ENCODE measurements around the gene EEIG1.

Gene EEIG1

GRCh38 chr9:127987103-127987614 is 6.4 kb upstream of the EEIG1 start:
- TF ChIP-seq POLR2A (IDR thresholded peaks at IDR 0.05; ENCODE audit: low read length) (no peak), GATA1 (IDR thresholded peaks at IDR 0.05; ENCODE audit: low read depth, low read length) (no peak)
- DNase-seq: no peak

DNA sequence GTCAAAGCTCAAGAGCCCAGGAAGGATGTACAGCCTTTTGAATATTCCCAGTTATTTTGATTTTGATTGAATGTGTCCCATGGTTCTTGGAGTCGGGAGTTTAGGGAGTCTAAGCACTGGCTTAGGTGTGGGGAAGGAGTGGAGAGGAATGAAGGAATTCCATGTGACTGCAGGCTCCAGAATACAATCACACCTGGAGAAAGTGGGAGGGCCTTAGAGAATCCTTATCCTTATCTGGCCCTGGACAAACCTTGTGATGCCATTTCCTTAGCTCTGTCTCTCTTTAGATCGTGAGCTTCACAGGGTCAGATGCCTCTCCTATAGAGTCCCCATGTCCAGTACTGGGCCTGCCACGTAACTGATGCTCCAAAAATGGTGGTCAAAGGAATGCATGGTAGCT is 4.2 kb upstream of the EEIG1 start:
- DNase-seq: no peak
- no peak for TF ChIP-seq POLR2A (IDR thresholded peaks at IDR 0.05; ENCODE audit: low read length)
- no peak for TF ChIP-seq GATA1 (IDR thresholded peaks at IDR 0.05; ENCODE audit: low read depth, low read length)

- TF ChIP-seq GATA1 (IDR thresholded peaks at IDR 0.05; ENCODE audit: low read depth, low read length) (no peak), POLR2A (IDR thresholded peaks at IDR 0.05; ENCODE audit: low read length) (no peak)
- no peak for DNase-seq
Measured at GRCh38 chr9:127983847-127984289, 3.1 kb upstream of the EEIG1 start.

GRCh38 chr9:127982912-127983311 is 2.1 kb upstream of the EEIG1 start:
- DNase-seq: peak; percentile 21 to 29
- TF ChIP-seq POLR2A (IDR thresholded peaks at IDR 0.05; ENCODE audit: low read length) (no peak), GATA1 (IDR thresholded peaks at IDR 0.05; ENCODE audit: low read depth, low read length) (no peak)

DNA sequence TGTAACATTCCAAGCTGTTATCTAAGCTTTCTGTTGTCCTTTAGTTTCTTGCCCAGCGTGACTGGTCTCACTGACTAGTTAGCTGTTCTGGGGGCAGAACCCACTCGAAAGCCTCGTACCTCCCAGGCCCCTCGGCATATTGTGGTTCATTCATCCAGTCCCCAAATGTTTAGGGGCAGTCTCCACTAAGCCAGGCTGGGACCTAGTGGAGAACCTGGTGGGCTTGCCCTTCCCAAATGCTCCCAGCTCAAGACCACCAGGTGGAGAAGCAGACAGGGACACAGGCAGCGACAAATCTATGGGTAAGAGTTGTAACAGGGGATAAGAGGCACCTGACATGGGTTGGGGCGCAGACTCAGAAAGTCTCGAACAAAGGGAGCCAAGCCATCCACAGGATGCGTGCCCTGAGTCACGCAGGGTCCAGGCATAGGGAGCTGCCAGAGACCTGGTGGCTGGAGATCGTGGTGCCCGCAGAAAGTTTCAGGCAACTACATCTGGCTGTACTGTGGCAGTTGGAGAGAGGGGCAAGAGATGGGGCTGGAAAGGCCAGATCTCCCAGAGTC is 851 bp upstream of the EEIG1 start:
- TF ChIP-seq POLR2A (IDR thresholded peaks at IDR 0.05; ENCODE audit: low read length) (no peak), GATA1 (IDR thresholded peaks at IDR 0.05; ENCODE audit: low read depth, low read length) (no peak)
- no peak for DNase-seq

- TF ChIP-seq GATA1 (IDR thresholded peaks at IDR 0.05; ENCODE audit: low read depth, low read length) (no peak), POLR2A (IDR thresholded peaks at IDR 0.05; ENCODE audit: low read length) (no peak)
- peak; percentile 60 to 75 for DNase-seq
Measured at GRCh38 chr9:127980060-127980705, 606 bp downstream of the EEIG1 start.

GRCh38 chr9:127979333-127980059 is 1.3 kb downstream of the EEIG1 start:
- peak; percentile 64 to 74 for DNase-seq
- TF ChIP-seq GATA1 (IDR thresholded peaks at IDR 0.05; ENCODE audit: low read depth, low read length) (no peak), POLR2A (IDR thresholded peaks at IDR 0.05; ENCODE audit: low read length) (no peak)

- no peak for TF ChIP-seq GATA1 (IDR thresholded peaks at IDR 0.05; ENCODE audit: low read depth, low read length)
- no peak for TF ChIP-seq POLR2A (IDR thresholded peaks at IDR 0.05; ENCODE audit: low read length)
- no peak for DNase-seq
Measured at GRCh38 chr9:127979015-127979332, 1.8 kb downstream of the EEIG1 start.

DNA sequence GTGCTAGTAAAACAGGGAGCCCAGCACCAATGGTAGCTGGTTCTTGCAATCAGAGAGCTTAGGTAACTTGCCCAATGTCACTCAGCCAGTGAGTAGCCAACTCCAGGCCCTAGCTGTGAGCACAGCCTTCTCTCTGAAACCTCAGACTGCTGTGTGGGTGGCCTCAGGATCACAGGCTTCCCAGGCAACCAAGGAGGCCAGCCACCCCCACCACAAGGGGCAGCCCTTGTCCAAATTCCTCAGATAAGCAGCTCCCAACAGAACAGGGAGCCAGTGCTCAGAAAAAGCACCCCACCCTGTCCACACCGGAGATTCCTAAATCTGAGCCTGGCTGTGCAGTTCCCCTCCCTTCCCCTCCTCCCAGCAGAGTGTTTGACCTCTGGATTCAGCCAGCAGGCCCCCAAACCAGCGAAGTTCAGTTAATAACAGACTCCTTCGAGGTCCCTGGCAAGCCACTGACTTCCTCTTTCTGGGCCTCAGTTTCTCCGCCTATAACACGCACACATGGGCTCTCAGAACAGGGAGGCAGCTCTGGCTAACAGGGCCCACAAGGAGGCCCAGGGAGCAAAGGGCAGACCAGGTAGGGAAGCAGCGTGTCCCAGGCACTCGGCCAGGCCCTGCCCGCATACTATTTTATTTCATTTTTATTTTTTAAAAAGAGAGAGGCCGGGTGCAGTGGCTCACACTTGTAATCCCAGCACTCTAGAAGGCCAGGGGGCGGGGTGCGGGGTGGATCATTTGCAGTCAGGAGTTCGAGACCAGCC is 2.7 kb downstream of the EEIG1 start:
- TF ChIP-seq GATA1 (IDR thresholded peaks at IDR 0.05; ENCODE audit: low read depth, low read length): no peak
- no peak for TF ChIP-seq POLR2A (IDR thresholded peaks at IDR 0.05; ENCODE audit: low read length)
- peak in 1 of 2 experiments; percentile 38 for DNase-seq

DNA sequence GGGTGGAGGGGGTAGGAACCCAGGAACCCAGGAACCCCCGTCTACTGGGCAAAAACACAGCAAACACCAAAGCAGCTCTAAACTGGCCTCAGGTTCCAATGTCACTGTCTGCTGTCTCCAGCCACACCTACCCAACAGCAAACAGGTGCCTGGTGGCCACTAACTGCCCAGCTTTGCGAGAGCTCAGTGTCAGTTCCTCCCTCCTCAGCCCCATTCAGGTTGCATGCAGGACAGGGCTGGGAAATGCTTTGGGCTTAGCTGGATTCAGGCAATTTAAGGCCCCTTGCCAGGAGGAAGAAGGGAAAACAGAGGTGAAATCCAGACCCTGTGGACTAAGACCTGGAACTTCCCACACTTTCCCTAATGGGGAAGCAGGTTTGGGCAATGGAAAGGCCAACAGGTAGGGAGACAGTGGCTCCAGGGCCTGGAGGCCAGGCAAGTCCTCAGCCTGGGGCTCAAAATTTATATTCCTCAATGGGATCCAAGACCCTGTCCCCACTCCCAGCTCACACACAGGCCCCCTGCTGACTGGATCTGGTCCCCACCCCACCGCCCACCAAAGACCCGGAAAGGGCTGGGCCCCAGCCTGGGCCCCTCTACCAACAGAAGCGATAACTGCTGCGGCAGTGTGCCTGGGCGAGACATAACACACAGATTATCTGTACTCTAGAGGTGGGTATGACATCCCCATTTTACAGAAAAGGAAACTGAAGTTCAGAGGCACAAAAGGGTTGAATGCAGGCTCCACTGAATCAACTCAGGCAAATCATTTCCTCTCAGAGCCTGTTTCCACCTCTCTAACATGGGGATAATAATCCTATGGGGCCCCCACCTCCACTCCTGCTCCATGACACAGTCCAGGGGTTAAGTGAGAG is 3.5 kb downstream of the EEIG1 start:
- DNase-seq: no peak
- TF ChIP-seq GATA1 (IDR thresholded peaks at IDR 0.05; ENCODE audit: low read depth, low read length) (no peak), POLR2A (IDR thresholded peaks at IDR 0.05; ENCODE audit: low read length) (no peak)

- no peak for DNase-seq
- no peak for TF ChIP-seq POLR2A (IDR thresholded peaks at IDR 0.05; ENCODE audit: low read length)
- no peak for TF ChIP-seq GATA1 (IDR thresholded peaks at IDR 0.05; ENCODE audit: low read depth, low read length)
Measured at GRCh38 chr9:127976498-127976897, 4.3 kb downstream of the EEIG1 start.

DNA sequence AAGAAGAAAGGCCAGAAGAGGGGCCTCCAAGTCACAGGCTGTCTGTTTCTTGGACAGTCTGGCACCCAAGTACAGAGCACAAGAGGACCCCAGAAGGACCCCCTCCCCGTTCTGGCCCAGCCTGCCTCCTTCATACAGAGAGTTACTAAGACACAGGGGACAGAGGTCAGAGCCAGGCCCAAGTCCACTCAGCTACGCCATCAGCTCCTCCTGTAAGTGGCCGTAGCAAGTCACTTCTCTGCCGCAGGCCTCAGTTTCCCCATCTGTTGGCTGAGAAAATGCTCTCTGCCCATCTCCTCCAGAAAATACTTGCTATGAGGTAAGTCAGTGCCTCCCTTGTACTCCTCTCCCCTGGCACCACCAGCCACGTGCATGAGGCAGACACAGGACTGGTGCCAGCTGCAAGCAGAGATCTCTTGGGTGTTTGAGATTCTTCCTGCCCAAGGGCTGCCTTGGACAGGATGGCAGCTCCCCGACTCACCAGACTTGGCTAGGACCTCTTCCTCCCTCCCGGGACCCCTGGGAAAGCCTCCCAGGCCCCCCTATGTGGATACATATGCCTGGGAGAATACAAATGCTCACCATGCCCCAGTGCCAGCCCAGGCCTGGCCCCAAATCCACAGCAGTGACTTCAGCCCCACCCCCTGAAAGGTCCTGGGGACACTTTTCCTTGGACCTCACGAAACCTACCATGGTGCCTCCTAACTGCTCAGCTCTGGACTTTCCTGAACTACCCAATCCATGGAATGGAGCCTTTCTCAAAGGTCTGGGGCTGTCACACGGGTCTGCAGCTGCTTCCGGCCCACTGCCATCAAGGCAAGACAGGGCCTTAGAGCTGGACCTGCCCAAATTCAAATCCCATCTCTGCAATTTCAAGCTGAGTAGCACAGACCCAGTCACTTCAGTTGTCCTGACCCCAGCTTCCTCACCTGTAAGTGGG is 5.1 kb downstream of the EEIG1 start:
- no peak for DNase-seq
- TF ChIP-seq GATA1 (IDR thresholded peaks at IDR 0.05; ENCODE audit: low read depth, low read length) (no peak), POLR2A (IDR thresholded peaks at IDR 0.05; ENCODE audit: low read length) (no peak)

Measured in erythroblast (primary cell).